A673 (cell line): ENCODE results near the gene EVA1C.
"Not testable (repeated sequence)": the region's sequence is repeated elsewhere in the genome, so short reads cannot be mapped to it uniquely, and the experiment has no call there.

ENCODE experiments used
- EZH2 ChIP-seq: fragments of 200-600 bp; sonication (generic); IDR thresholded peaks from 2 replicates; pipeline ENCODE4 v1.6.1; 2017; ENCODE audit warnings: borderline replicate concordance, low read depth, mild to moderate bottlenecking, mixed read lengths, antibody characterized with exemption, low read length; ENCODE audit not compliant: poor library complexity, severe bottlenecking
- TF ChIP-seq, protein P1 (sequence below): fragments of 300-800, 200-600 bp; sonication (generic); conservative IDR thresholded peaks from 2 replicates; pipeline ENCODE4 v1.5.1; 2017; ENCODE audit warnings: low read depth, mild to moderate bottlenecking, antibody characterized with exemption, low read length, moderate library complexity, mixed read lengths

DNA sequence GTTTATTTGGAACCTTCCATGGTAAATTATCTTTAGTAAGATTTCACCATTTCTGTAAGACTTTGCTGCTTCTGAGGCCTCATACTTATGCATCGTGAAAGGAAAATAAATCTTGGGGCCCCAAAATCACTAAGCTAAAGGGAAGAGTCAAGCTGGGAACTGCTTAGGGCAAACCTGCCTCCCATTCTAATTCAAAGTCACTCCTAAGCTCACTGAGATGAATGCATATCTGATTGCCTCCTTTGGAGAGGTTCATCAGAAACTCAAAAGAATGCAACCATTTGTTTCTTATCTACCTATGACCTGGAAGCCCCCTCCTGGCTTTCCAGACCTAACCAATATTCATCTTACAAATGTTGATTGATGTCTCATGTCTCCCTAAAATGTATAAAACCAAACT, 149.0 kb downstream of the EVA1C start:
- TF ChIP-seq, protein P1, sequence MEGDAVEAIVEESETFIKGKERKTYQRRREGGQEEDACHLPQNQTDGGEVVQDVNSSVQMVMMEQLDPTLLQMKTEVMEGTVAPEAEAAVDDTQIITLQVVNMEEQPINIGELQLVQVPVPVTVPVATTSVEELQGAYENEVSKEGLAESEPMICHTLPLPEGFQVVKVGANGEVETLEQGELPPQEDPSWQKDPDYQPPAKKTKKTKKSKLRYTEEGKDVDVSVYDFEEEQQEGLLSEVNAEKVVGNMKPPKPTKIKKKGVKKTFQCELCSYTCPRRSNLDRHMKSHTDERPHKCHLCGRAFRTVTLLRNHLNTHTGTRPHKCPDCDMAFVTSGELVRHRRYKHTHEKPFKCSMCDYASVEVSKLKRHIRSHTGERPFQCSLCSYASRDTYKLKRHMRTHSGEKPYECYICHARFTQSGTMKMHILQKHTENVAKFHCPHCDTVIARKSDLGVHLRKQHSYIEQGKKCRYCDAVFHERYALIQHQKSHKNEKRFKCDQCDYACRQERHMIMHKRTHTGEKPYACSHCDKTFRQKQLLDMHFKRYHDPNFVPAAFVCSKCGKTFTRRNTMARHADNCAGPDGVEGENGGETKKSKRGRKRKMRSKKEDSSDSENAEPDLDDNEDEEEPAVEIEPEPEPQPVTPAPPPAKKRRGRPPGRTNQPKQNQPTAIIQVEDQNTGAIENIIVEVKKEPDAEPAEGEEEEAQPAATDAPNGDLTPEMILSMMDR: not testable (repeated sequence)
- not testable (repeated sequence) for TF ChIP-seq EZH2
